NCI-H510A (cell line): Measurements from ENCODE around the gene SCCPDH.
"Not testable (repeated sequence)": the region's sequence is repeated elsewhere in the genome, so short reads cannot be mapped to it uniquely, and the experiment has no call there.

ENCODE experiments used
- DNase-seq: peaks from one replicate; lab custom pipeline; 2025; lab: John Stamatoyannopoulos, UW

SCCPDH gene

GRCh38 chr1:246800756-246801155 lies 76.5 kb downstream of the SCCPDH start:
- no peak for DNase-seq

- DNase-seq, result no peak
Observed at GRCh38 chr1:246801241-246802020, 77.2 kb downstream of the SCCPDH start.

- DNase-seq, result no peak
Observed at GRCh38 chr1:246803373-246803772, 79.2 kb downstream of the SCCPDH start.

- DNase-seq, result no peak
Observed at GRCh38 chr1:246803883-246804282, 79.7 kb downstream of the SCCPDH start.

- DNase-seq, result no peak
Observed at GRCh38 chr1:246805135-246805716, 81.0 kb downstream of the SCCPDH start.

- DNase-seq, result no peak
Observed at GRCh38 chr1:246809473-246809872, 85.3 kb downstream of the SCCPDH start.

- DNase-seq, result no peak
Observed at GRCh38 chr1:246811985-246812384, 87.8 kb downstream of the SCCPDH start.

- DNase-seq, result not testable (repeated sequence)
Observed at GRCh38 chr1:246813325-246813724, 89.1 kb downstream of the SCCPDH start.

- DNase-seq, result no peak
Observed at GRCh38 chr1:246814890-246815289, 90.7 kb downstream of the SCCPDH start.

GRCh38 chr1:246815693-246816270 lies 91.6 kb downstream of the SCCPDH start:
- no peak for DNase-seq
